Stimulated activated CD4-positive, alpha-beta T cell treated with anti-CD3 and anti-CD28 coated beads, Interleukin-2, amount 100 ng/mL, for 4 hours (primary cell): ENCODE results near the gene SCP2.

Source experiments
- DNase-seq: peaks from one replicate; pipeline ENCODE4 v3.0.0-alpha.2; 2020; ENCODE audit warnings: low read depth

Gene SCP2

GRCh38 chr1:53082826-53083455 lies 155.9 kb downstream of the SCP2 start:
- no peak for DNase-seq

GRCh38 chr1:53083636-53084588 lies 156.8 kb downstream of the SCP2 start:
- no peak for DNase-seq

- no peak for DNase-seq
These were observed 157.5 kb downstream of the SCP2 start for GRCh38 chr1:53084589-53084971.

GRCh38 chr1:53085405-53085804 lies 158.3 kb downstream of the SCP2 start:
- DNase-seq: no peak

- DNase-seq: no peak
These were observed 159.5 kb downstream of the SCP2 start for GRCh38 chr1:53086491-53087070.

- DNase-seq: no peak
These were observed 160.5 kb downstream of the SCP2 start for GRCh38 chr1:53087332-53088285.

GRCh38 chr1:53088616-53089300 lies 161.7 kb downstream of the SCP2 start:
- no peak for DNase-seq

- DNase-seq: no peak
These were observed 162.6 kb downstream of the SCP2 start for GRCh38 chr1:53089478-53090226.

GRCh38 chr1:53090227-53091147 lies 163.4 kb downstream of the SCP2 start:
- DNase-seq: no peak

- no peak for DNase-seq
These were observed 165.0 kb downstream of the SCP2 start for GRCh38 chr1:53091841-53092645.

GRCh38 chr1:53092659-53093450 lies 165.8 kb downstream of the SCP2 start:
- no peak for DNase-seq

GRCh38 chr1:53093451-53093754 lies 166.3 kb downstream of the SCP2 start:
- no peak for DNase-seq

GRCh38 chr1:53093778-53094532 lies 166.9 kb downstream of the SCP2 start:
- no peak for DNase-seq

GRCh38 chr1:53094533-53094919 lies 167.4 kb downstream of the SCP2 start:
- DNase-seq: no peak
